Measurements from ENCODE around the gene ALB. TPM values are rescaled to one million over a fixed set of nuclear protein-coding genes. Genes with fewer than 3 reads are reported as not detected.

ALB gene
- total and polyA plus RNA-seq, 10 donors = 0.46 to 16.2 (median 0.85) TPM; not detected in 3

DNA sequence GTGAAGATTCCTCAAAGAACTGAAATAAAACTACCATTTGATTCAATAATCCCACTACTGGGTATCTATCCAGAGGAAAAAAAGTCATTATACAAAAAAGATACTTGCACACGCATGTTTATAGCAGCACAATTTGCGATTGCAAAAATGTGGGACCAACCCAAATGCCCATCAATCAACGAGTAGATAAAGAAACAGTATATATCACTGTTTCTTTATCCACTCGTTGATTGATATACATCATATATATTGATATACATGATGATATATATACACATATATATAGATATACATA lies 18.3 kb downstream of the ALB start:
- intact Hi-C loops (cut with DNase I; ENCODE audit: low total_unique reads) = no loop called here
- 63 to 84% (median 75%) methylated on average over 4 of the region's 4 CpGs for WGBS, 5 donors
- no peak for TF ChIP-seq POLR2A (IDR thresholded peaks at IDR 0.05)
- TF ChIP-seq, protein P1, sequence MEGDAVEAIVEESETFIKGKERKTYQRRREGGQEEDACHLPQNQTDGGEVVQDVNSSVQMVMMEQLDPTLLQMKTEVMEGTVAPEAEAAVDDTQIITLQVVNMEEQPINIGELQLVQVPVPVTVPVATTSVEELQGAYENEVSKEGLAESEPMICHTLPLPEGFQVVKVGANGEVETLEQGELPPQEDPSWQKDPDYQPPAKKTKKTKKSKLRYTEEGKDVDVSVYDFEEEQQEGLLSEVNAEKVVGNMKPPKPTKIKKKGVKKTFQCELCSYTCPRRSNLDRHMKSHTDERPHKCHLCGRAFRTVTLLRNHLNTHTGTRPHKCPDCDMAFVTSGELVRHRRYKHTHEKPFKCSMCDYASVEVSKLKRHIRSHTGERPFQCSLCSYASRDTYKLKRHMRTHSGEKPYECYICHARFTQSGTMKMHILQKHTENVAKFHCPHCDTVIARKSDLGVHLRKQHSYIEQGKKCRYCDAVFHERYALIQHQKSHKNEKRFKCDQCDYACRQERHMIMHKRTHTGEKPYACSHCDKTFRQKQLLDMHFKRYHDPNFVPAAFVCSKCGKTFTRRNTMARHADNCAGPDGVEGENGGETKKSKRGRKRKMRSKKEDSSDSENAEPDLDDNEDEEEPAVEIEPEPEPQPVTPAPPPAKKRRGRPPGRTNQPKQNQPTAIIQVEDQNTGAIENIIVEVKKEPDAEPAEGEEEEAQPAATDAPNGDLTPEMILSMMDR (IDR thresholded peaks at IDR 0.05 in 8 of 11, conservative IDR thresholded peaks at IDR 0.05 in 3 of 11) = no peak
- TF ChIP-seq POLR2AphosphoS5 (IDR thresholded peaks at IDR 0.05) = no peak
- DNase-seq = no peak
- Histone ChIP-seq H3K9me3 (no peaks in the 10 kb centered on the region), H3K4me1 (no peaks in the 10 kb centered on the region), H3K4me3 (no peak overlapping the region), H3K36me3 (no peaks in the 10 kb centered on the region), H3K27ac (no peak overlapping the region), H3K27me3 (replicated peaks in 1 of 7) (no peaks in the 10 kb centered on the region)

DNA sequence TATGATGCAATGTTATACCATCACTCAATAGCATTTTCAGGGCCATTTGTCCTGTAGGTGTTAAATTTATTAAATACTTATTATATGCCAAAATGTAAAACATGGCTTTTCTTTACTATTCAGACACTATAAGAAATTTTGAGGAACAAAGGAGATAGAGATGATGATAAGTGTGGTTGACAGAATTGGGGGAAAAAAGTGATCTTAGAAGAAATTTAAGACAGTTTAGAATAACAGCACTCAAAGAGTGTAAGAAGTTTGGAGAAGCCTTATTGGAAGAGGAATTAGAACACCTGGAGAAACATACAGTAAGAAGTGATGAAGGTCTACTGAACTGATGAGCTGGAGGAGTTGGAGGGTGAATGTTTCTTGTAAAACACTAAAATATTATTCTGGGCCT lies 19.1 kb downstream of the ALB start:
- TF ChIP-seq, protein P1 (IDR thresholded peaks at IDR 0.05 in 8 of 11, conservative IDR thresholded peaks at IDR 0.05 in 3 of 11) = no peak
- TF ChIP-seq POLR2AphosphoS5 (IDR thresholded peaks at IDR 0.05) (no peak), POLR2A (IDR thresholded peaks at IDR 0.05) (no peak)
- intact Hi-C loops (cut with DNase I; ENCODE audit: low total_unique reads) = no loop called here
- Histone ChIP-seq H3K27ac (no peak overlapping the region), H3K36me3 (no peaks in the 10 kb centered on the region), H3K27me3 (replicated peaks in 1 of 7) (no peaks in the 10 kb centered on the region), H3K4me3 (no peak overlapping the region), H3K9me3 (no peaks in the 10 kb centered on the region), H3K4me1 (no peaks in the 10 kb centered on the region)
- DNase-seq = no peak

DNA sequence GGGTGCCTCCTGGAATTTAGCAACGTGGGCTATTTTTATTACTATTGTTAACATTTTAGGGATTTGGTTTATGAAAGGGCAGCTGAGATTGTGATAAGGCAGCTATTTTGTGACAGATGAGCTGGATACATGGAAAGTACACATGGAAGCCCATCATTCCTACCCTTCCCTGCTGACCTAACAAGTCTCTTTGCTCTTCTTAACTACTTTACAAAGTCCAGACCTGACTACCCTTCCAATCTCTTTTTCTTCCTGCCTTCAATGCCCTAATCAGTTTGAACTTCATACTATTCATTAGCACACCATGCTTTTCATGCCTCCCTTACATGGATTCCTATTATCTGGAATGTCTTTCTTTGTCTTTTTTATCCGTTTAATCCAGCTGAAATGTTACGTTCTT lies 22.6 kb downstream of the ALB start:
- 66 to 79% (median 74%) methylated on average over 3 of the region's 3 CpGs for WGBS, 5 donors
- no peak for DNase-seq
- no peaks in the 10 kb centered on the region for H3K27me3 ChIP-seq (replicated peaks in 1 of 7)
- no peaks in the 10 kb centered on the region for H3K9me3 ChIP-seq
- no peaks in the 10 kb centered on the region for H3K36me3 ChIP-seq
- TF ChIP-seq, protein P1 (IDR thresholded peaks at IDR 0.05 in 8 of 11, conservative IDR thresholded peaks at IDR 0.05 in 3 of 11) = no peak
- TF ChIP-seq POLR2AphosphoS5 (IDR thresholded peaks at IDR 0.05) (no peak), POLR2A (IDR thresholded peaks at IDR 0.05) (no peak)
- H3K4me3 ChIP-seq = no peak overlapping the region
- no peak overlapping the region for H3K27ac ChIP-seq
- no peaks in the 10 kb centered on the region for H3K4me1 ChIP-seq
- intact Hi-C loops (cut with DNase I; ENCODE audit: low total_unique reads) = no loop called here

DNA sequence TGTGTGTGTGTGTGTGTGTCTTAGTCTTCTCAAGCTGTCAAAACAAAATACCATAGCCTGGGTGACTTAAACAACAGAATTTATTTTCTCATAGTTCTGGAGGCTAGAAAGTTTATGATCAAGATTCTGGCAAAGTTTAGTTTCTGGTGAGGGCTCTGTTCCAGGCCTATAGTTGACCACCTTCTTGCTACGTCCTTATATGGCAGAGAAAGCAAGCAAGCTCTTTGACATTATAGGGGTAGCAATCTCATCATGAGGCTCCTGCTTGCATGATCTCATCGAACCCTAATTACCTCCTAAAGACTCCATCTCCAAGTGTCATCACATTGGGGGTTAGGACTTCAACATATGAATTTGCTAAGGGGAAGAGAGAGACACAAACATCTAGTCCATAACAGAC lies 25.0 kb downstream of the ALB start:
- DNase-seq = no peak
- no peaks in the 10 kb centered on the region for H3K9me3 ChIP-seq
- H3K36me3 ChIP-seq = no peaks in the 10 kb centered on the region
- no peaks in the 10 kb centered on the region for H3K27me3 ChIP-seq (replicated peaks in 1 of 7)
- intact Hi-C loops (cut with DNase I; ENCODE audit: low total_unique reads) = no loop called here
- H3K4me3 ChIP-seq = no peak overlapping the region
- no peaks in the 10 kb centered on the region for H3K4me1 ChIP-seq
- WGBS, 5 donors = 66 to 84% (median 77%) methylated on average over 2 of the region's 2 CpGs
- H3K27ac ChIP-seq = no peak overlapping the region
- TF ChIP-seq POLR2A (IDR thresholded peaks at IDR 0.05) (no peak), POLR2AphosphoS5 (IDR thresholded peaks at IDR 0.05) (no peak)
- TF ChIP-seq, protein P1 (IDR thresholded peaks at IDR 0.05 in 8 of 11, conservative IDR thresholded peaks at IDR 0.05 in 3 of 11) = no peak
